Skin of body (tissue), 2 donors: ENCODE data around the gene DCLK2. TPM values are rescaled to one million over a fixed set of nuclear protein-coding genes. Genes with fewer than 3 reads are reported as not detected.

Source experiments
- DNase-seq: peaks from one replicate; lab custom pipeline; 2025; lab: John Stamatoyannopoulos, UW
- total RNA-seq: library from RNA; depleted of rRNA; stranded (reverse); fragments of >200 nt; gene quantifications from one replicate; pipeline ENCODE4 v1.2.3, GENCODE V29; 2014

DCLK2 gene
- total RNA-seq, 1 donor from 2014 or later: 11.7 TPM

DNA sequence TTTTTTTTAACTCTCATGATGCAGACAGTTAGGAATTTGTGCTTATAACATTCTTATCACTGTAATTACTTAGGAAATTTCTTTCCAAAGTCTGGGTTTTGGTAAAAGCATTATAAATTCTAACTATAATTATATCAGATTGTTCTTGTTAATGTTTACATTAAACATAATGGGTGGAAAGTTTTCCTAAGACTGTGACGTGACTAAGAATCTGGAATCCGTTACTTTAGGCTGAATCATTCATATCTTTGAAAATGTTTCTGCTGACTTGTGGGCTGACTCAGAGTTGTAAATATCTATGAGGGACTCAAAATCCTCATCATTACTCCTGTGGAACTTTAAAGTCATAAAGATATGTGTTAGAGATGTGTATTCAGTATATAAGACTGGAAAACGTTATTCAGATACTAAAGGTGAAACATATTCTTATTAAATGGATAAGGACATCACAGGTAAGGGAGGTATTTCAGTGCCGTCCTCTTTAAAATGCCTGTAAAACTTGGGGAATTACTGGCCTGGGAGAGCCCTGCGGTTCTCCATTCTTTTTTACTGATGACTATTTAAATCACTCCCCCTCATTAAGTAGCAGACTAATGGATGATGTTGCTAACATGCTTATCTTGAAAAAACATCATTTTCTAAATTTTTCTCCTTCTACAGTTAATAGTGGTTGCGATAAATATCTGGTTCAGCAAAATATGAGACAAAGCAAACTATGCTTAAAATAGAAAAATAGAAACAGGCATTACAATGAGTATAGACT, 159.0 kb downstream of the DCLK2 start:
- peak; percentile 45 for DNase-seq

- no peak for DNase-seq
These were observed 160.3 kb downstream of the DCLK2 start for GRCh38 chr4:150238591-150238990.

DNA sequence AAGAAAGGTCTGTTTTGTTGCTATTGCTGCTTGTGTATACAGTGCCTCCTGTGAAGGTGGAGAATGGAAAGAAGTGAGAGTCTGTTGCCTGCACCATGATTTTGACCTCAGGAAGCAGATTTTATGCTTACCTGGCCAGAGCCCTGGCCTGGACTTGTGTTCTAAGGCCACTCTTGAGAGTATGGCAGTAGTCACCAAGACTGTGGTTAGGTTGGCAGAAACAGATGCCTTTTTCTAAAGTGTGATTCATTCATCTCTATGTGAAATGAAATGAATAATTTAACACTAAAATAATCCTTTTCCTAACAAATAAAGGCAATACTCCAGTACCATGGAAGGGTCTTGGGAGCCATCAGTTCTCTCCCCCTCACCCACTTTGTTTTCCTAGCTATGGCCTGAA, 161.8 kb downstream of the DCLK2 start:
- no peak for DNase-seq

GRCh38 chr4:150242820-150243458, 164.7 kb downstream of the DCLK2 start:
- DNase-seq: no peak

DNA sequence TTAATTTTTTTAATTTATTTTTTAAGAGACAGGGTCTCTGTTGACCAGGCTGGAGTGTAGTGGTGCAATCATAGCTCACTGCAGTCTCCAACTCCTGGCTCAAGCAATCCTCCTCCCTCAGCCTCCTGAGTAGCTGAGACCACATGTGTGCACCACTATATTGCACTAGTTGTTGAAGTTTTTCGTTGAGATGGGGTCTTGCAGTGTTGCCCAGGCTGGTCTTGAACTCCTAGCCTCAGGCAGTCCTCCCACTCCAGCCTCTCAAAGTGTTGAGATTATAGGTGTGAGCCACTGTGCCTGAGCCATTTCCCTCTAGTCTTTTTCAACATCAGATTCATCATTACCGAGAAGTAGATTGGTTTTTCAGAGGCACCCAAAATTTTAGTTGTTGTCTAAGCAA, 165.7 kb downstream of the DCLK2 start:
- no peak for DNase-seq

GRCh38 chr4:150244600-150244999, 166.4 kb downstream of the DCLK2 start:
- DNase-seq: no peak

DNA sequence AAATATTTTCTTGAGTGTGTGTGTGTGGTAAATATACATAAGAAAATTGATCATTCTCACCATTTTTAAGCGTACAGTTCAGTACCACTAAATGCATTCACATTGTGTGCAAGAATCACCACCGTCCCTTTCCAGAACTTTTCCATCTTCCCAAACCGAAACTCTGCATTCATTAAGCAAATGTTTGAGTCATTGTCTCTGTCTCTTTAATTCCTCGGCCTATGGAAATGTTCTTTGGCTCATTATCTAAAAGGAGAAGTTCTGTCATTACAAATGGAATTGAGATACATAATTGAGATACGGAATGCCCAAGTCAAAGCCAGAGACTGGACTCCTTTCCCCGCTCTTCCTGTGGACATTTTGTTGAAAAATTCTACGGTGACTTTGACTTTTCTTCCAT, 168.9 kb downstream of the DCLK2 start:
- DNase-seq: no peak

DNA sequence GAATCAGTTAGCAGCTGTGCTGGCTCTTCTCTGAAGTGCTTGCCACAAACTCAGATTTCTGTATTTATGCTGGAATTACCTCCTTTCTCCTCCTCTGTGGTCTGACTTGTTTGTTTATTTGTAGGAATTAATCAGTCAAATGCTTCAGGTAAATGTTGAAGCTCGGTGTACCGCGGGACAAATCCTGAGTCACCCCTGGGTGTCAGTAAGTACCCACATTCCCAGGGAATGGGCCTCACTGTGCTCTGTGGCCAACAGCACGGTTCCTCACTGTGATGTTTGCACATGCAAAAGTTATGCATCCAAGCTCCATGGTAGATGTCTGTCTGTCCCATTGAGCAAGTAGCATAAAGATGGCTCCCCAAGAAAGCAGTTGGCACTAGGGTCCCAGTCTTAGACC, 169.9 kb downstream of the DCLK2 start:
- DNase-seq: no peak

DNA sequence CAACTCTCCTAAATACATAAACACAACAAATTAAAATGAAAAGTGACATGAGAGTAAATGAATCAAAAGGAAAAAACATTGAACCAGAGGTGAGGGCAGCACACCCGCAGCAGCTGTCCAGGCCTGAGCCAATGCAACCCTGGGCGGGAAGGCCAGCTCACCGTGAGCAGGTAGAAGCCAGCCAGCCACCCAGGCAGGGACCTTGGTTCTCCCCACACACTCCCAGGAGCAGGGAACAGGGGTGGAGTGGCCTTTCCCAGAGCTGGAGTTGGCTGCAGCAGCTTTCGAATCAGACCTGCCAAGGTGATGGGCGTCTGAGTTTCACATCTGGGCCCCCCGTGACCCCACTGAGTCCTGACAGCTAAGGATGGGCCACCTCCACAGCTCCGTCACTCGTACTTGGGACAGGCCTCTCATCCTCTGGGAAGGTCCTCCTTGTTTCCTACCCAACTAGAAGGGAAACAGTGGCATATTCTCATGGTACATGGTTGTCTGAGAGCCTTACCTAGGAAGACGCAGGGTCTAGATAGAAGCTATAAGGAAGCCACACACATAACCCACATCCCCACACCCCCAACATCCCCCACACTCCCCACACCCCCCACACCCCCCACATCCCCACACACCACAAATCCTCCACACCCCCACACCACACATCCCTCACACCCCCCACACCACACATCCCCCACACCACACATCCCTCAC, 172.2 kb downstream of the DCLK2 start:
- no peak for DNase-seq

GRCh38 chr4:150250998-150251651, 172.9 kb downstream of the DCLK2 start:
- DNase-seq: no peak

GRCh38 chr4:150251752-150252190, 173.5 kb downstream of the DCLK2 start:
- DNase-seq: no peak

DNA sequence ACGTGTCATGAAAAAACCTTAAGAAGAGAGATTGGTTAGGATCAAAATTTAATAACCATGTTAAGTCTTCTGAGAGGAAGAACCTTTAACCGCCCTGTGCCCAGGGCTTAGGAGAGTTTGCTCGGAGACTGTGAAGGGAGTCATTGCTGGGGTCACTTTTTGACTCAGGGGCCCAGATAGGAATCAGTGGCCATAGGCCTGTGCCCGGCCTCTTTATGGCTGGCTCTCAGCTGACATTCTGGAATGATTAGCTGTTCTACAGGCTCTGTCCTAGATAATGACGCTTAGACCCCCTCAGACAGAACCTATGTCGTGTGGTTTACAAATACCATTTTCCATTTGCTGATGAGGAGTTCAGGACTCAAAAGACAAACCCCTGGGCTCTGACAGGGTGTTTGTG, 174.1 kb downstream of the DCLK2 start:
- no peak for DNase-seq

GRCh38 chr4:150252741-150253140, 174.5 kb downstream of the DCLK2 start:
- no peak for DNase-seq

DNA sequence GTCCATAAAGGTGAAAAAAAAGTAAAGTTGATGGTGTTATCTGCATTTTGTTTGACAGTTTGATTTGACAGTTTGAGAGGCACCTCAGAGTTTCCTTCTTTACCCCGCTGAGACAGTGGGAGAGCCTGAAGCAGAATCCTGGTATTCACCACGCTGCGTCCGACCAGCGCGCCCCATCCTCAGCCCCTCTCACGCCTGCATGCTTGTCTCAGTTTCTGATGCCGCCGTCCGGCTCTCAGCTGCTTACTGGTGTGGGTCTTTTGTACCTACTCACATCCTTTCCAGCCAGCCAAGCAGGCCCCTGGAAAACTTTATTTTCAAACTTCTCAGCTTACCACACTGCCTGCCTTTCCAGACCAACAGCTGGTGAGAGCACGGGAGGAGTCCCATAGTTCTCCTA, 175.2 kb downstream of the DCLK2 start:
- DNase-seq: no peak

- no peak for DNase-seq
These were observed 175.9 kb downstream of the DCLK2 start for GRCh38 chr4:150253965-150254630.

GRCh38 chr4:150255610-150256224, 177.5 kb downstream of the DCLK2 start:
- no peak for DNase-seq

- no peak for DNase-seq
These were observed 178.0 kb downstream of the DCLK2 start for GRCh38 chr4:150256225-150256620.

GRCh38 chr4:150256841-150257730, 178.8 kb downstream of the DCLK2 start:
- DNase-seq: no peak

DNA sequence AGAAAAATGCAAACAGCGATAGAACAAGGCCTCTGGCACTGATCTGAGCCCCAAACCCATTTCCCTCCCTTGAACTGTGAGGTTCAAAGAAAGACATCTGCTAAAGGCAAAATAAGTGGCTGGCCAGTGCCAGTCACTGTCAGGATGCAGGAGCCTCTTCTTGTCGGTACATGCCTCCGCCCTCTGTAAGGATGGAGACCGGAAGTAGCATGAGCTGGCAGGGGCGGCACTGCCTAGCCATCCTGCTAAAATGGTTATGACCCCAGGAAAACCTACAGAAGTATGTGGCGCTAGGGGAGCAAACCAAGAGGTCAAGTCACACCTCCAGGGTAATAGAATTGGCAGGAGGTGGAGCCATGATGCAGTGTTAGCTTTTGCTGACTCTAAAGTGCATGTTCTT, 180.3 kb downstream of the DCLK2 start:
- DNase-seq: no peak
